Activated CD8-positive, alpha-beta memory T cell treated with anti-CD3 and anti-CD28 coated beads, Interleukin-2, amount 50 U/mL, for 48 hours (primary cell): ENCODE data around the gene TEKT2.
A peak's percentile ranks its signal among the peaks of the same experiment; 100 is the strongest.

ENCODE experiments used
- DNase-seq: peaks from one replicate; pipeline ENCODE4 v3.0.0-alpha.2; 2020

The TEKT2 gene

DNA sequence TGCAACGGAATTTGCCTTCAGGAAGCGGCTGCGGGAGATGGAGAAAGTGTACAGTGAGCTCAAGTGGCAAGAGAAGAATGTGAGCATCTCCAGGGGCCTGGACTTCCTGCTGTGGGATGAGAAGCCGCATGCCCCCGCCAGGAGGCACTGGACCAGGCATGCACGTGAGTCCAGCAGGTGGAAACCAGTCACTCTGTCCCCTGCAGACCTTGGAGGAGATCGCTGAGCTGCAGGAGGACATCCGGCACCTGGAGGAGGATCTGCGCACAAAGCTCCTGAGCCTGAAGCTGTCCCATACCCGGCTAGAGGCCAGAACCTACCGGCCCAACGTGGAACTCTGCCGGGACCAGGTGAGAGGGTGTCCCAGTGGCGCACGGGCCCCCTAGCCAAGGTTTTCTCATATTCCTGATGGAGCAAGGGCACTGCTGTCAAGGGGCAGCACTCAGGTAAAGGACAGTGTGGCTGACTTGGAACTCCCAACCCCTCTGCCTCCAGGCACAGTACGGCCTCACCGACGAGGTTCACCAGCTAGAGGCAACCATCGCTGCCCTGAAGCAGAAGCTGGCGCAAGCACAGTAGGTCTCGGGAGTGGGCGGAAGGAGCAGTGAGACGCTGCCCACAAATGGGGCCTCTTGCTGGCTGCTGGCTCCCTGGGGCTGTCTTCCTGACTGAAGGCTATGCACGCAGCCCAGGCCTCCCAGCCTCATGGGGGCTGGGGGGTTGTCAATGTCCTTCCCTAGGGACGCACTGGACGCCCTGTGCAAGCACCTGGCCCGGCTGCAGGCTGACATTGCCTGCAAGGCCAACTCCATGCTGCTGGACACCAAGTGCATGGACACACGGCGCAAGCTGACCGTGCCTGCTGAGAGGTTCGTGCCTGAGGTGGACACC lies 3.6 kb downstream of the TEKT2 start:
- peak; percentile 54 for DNase-seq

DNA sequence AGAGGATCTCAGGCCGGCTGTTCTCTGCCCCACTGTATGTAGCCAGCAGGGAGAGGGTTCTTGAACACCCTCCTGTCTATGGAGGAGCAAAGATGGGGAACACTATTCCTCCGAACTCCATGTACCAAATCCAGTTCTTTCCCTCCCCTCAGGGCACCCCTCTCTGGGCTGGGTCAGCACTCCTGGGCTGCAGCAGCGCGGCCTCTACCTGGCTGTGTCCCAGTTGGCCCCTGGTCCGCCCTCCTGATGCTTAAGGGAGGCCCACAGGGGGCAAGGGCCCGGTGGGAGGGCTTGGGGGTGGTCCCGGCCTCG lies 4.3 kb downstream of the TEKT2 start:
- DNase-seq = no peak

DNA sequence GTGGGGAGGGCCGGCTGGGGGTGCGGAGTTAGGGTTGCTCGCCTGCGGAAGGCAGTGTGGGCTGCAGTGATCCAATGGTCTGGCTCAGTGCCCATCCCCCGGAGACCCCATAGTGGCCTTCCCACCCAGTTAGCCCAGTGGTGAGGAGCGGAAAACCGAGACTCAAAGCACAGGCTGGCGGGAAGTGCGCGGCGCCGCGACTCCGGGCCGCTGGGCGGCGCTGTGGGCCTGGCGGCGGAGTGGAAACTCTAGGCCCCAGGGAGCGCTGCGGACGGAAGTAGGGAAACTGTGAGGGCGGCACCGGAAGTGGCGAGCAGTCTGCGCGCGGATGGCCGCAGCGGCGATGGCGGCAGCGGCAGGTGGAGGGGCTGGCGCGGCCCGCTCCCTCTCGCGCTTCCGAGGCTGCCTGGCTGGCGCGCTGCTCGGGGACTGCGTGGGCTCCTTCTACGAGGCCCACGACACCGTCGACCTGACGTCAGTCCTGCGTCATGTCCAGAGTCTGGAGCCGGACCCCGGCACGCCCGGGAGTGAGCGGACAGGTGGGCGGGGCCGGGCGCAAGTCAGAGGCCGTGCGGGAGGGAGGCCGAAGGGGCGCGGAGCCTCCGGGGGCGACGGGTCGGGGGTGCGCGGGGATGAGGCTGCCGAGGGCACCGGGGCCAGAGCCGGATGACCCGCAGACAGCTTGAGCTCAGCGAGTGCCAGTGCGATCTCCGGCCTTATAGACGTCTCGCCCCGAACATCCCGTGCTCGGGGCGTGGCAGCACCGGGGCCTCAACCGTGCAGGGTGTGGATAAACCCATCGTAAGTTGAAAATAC lies 4.9 kb downstream of the TEKT2 start, which contains the start of gene ADPRS:
Gene ADPRS (plus strand): TSS at position 316 of the 816 bp plus-strand sequence. CDS start 13 bp downstream, at position 329.
- DNase-seq = peak; percentile 98

DNA sequence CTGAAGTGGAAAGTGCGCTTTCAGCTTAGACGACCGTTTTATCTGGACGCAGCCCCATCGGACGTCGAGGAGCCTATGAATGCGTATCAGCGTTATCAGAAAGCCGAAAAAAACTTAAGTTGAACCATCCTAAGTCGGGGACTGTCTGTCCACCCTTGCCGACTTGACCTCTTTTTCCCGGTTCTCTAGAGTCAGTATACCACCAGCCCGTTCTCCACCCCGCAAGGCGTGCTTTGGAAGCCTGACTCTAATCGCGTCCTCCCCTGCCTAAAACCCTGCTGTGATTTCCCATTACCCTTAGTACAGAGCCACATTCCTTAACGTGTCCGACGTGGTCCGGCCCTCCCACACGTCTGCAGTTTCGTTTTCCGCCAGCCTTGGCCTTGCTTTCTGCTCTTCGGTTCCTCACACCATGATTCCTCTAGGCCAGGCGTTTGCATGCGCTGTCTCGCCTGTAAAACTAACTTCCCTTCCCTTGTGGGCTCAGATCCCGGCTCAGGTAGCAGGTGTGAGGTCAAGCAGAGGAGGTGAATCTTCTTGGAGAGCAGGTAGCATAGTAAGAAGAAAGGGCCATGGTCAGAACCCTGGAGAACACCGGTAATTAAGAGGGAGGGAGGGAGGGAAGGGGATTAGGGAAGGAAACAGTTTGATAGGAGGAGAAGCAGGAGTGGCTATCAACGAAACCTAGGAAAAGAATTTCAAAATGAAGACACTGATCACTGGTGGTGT lies 5.7 kb downstream of the TEKT2 start:
- DNase-seq = peak; percentile 56

DNA sequence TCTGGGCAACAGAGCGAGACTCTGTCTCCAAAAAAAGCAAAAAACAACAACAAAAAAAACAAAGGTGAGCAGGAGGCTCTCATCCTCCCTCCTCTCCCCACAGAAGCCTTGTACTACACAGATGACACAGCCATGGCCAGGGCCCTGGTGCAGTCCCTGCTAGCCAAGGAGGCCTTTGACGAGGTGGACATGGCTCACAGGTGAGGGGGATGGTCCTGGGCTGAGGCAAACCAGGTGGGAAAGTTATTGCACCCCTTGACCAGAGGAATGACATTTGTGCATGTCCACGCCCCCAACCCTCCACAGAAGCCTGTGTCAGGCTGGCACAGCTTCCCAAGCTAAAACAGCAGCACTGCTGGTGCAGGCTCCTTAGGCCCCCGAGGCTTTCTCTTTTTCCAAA lies 7.2 kb downstream of the TEKT2 start:
- peak; percentile 48 for DNase-seq

DNA sequence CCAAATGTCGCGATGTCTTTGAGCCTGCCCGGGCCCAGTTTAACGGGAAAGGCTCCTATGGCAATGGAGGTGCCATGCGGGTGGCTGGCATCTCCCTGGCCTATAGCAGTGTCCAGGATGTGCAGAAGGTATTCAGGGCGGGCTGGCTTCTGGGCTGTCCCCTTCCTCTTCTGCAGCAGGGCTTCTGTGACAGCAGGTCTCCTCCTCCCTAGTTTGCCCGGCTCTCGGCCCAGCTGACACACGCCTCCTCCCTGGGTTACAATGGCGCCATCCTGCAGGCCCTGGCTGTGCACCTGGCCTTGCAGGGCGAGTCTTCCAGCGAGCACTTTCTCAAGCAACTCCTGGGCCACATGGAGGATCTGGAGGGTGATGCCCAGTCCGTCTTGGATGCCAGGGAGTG lies 7.8 kb downstream of the TEKT2 start:
- peak; percentile 42 for DNase-seq

DNA sequence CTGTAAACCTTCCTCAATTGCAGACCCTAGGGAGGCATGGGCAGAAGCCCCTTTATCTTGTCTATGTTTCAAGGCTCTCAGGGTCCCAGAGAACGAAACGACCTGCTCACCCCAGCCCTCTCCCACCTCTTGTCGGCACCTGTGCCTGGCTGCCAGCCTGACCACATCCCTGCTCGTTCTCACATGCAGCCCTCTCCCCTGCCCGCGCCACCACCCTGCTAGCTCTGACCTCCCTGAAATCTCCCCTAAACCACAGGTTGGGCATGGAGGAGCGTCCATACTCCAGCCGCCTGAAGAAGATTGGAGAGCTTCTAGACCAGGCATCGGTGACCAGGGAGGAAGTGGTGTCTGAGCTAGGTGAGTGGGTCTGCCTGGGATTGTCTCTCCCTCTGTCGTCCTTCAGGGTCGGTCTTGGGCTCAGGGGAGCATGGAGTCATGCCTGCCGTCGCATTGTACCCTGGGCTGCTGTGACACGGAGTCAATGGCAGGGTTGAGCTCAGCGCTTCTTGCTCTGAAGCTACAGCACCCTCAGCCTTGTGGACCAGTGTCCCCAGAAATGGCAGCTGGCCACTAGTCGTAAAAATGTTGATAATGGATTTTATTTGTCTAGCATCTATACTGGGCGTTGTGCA lies 8.4 kb downstream of the TEKT2 start:
- peak; percentile 45 for DNase-seq

DNA sequence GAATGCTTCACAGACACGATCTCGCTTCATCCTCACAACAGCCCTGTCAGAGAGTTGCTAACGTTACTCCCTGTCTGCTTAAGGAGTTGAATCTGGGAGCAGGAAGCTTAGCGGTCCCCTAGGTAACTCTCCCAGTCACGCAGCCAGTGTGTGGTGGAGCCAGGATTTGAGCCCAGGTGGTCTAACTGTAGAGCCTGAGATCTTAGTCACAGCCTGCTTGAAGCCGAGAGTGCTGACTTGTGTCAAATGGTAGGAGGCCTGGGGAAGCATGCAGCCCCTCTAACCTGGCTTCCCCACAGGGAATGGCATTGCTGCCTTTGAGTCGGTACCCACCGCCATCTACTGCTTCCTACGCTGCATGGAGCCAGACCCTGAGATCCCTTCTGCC lies 8.9 kb downstream of the TEKT2 start:
- DNase-seq = no peak

DNA sequence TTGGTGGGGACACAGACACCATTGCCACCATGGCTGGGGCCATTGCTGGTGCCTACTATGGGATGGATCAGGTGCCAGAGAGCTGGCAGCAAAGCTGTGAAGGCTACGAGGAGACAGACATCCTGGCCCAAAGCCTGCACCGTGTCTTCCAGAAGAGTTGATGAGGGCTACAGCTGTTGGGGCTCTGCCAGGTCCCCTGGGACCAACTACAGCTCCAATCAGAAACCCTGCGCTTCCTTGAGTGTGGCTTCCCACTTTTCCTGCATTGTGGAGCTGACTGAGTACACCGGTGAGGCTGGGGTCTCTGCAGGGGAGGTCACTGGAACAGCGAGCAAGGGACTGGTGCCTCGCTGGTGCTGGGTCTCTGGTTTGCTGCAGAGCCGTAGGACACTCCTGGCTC lies 9.3 kb downstream of the TEKT2 start:
- DNase-seq = no peak

DNA sequence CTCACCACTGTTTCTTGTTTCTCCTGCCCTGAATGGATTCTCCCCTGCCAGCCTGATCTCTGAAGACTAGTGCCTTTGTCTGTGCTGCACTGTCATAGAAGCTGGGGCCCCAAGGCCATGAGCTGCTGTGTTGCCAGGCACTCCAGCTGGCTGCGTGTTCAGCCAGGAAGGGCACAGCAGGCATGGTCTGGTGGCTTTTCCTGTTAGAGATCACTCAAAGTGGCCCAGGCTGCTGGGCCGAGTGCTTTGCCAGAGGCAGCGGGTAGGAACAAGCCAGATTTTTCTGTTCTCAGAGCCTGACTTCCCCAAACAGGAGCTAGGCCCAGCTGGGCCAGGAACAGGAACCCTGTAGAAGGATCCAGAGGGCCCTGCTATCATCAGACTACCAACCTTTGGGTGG lies 10.0 kb downstream of the TEKT2 start:
- DNase-seq = no peak

DNA sequence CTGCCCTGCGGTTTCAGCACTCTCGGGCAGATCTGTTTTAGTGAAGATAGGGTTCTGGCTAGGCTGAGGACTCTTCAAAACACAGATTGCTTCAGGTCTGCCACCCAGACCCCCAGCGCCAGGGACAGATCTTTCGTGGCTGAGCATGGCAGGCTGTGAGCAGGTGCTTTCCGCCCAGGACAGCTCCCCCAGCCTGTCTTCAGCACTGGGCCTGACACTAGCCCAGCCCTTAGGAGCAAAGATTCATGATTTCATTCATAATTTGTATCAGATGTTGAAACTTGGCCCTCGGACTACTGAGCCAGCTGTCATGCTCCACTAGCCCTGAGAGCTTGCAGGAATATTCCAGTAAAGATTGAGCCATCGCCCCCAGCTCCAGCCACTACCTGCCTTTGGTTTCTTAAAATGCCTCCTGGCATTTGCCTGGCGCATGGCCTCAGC lies 10.7 kb downstream of the TEKT2 start:
- no peak for DNase-seq

DNA sequence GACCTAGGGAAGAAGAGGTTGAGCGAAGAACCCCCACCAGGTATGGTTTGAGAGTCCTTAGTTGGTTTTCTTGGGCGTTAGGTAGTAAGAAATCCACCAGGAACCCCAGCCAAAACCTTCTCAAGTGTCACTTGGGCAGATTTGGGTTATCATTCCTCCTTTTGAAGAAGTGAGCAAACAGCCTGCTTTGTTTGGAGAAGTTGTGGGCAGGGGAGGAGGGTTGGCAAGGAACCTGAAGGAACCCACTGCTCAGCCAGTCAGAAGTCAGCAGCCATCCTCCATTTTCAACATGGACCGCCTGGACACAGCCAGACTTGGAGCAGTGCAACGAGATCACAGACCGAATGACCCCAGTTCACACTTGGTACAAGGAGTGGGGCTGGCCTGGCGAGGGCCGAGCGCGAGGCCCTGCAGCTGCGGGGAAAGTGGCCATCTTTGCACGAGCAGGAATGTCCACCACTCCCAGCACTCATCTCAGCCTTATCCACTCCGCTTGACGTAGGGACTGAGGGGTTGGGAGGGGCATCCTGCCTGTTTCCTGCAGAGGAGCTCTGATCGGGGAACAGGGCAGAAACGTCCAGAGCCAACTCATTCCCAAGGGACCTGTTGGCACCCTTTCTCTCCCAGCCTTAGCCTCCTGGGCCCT lies 12.0 kb downstream of the TEKT2 start:
- no peak for DNase-seq

DNA sequence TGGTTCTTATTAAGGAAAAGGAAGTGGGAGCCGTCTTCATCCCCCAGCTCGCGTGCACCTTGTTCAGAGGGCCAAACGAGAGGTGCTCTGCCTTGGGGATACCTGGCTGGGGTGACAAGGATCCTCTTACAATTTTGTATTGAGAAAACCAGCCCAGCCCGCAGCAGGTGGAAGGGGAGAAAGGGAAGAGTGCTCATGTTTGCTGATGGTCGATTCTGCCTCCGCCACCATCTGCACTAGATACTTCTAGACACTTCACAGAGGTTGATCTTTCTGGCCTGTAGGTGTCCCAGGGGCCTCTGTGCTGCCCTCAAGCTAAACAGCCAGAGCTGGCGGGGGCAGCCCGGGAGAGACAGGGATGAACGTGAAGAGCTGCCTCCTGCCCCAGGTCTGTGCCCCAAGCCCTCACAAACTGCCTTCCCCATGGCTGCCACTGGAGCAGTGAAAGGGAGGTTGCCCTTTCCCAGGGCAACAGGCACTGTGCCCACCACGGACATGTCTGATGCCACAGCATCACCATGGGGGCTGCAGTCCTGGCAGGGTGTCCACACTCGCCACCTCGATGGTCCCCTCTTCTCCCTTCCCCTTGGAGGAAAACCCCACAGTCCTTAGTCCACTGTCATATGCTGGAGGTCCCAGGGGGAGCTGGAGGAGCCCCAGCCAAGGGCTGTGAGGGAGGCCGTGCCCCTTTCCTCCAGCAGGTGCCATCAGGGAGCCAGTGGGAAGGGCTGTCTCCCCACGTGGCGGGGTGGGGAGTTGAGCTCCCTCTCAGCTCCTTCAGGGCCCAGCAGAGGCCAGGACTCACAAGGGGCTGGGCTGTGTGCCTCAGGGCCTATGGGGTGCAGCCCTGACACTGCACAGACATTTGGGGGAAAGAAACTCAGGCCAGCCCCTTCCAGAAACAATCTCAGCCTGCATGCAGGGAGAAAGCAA lies 12.9 kb downstream of the TEKT2 start:
- DNase-seq = no peak

DNA sequence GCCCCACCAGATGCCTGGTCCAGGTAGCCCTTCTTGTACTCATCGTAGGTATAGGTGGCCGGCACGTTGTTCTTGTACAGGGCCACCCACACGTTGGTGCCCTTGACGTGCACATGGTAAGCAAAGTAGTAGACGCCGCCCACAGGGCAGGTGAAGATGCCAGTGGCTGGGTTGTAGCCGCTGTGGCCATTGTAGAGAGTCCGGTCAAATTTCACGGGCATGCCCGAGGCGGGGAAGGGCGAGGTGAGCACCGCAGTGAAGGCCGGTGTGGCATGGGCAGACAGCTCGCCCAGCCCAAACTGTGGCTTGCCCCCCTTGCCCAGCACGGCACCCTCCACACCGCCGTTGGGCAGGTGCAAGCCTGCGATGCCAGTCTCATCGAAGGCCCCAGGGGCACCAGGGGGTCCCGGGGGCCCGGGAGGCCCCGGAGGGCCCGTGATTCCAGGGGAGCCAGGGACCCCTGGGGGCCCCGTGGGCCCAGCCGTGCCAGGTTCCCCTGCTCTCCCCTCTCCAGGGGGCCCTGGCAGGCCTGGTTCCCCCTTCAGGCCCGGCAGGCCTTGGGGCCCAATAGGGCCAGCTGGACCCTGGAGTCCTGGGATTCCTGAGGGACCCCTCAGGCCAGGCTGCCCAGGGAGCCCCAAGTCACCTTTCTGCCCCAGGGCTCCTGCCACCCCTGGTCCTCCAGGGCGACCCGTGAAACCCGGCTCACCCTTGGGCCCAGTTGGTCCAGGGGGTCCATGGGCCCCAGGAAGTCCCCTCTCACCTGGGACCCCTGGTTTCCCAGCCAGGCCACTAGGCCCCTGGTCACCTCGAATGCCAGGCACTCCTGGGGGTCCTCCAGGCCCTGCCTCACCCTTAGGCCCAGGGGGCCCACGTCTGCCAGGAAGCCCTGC lies 14.0 kb downstream of the TEKT2 start:
- DNase-seq = no peak

DNA sequence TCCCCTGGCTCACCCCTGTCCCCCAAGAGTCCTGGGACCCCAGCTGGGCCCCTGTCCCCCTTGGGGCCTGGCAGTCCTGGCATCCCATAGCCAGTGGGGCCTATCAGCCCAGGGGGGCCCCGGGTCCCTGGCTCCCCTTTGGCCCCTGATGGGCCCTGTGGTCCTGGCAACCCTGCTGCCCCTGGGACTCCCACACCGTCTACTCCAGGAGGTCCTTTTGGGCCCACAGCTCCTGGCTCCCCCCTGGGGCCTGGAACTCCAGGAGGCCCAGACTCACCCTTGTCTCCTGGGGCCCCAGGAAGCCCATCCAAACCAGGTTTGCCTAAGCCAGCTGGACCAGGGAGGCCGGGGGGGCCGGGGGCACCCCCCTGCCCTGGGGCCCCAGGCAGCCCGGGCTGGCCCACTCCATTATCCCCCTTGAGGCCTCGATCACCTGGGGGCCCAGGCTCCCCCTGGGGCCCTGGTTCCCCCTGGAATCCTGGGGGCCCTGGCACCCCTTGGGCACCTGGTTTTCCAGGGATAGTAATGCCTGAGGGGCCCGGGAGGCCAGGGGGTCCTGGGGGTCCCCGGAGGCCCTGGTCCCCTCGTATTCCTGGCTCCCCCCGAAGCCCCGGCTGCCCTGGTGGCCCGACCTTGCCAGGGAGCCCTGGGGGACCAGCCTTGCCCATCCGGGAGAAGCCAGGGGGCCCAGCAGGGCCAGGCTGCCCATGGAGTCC lies 14.9 kb downstream of the TEKT2 start:
- DNase-seq = no peak

DNA sequence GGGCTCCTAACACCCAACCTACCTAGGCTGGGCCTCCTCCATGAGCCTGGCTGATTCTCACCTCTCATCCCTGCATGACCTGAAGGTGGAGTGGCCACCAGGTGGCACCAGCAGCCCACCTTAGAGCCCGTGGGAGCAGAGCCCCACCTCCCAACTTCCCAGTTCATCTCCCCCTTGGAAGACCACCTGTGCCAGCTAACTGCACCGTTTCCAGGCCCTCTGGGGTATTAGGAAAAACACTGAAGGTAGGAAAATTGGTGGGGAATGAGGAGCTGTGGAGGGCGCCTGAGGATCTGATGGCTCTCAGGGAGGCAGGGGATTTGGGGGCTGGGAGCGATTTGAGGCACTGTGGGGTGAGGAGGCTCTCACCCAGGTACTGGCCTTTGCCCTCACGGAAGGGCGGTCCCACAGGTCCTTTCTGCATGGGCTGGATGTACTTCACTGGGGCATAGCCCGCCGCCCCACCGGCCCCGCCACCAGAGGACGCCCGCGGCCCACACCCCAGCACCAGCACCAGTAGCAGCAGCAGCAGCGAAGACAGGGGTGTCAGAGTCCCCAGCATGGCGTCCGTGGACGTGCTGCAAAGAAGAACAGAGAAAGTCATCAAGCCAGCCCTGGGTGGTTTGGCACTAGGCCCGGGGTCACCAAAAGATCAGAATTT lies 15.9 kb downstream of the TEKT2 start:
- peak; percentile 90 for DNase-seq

DNA sequence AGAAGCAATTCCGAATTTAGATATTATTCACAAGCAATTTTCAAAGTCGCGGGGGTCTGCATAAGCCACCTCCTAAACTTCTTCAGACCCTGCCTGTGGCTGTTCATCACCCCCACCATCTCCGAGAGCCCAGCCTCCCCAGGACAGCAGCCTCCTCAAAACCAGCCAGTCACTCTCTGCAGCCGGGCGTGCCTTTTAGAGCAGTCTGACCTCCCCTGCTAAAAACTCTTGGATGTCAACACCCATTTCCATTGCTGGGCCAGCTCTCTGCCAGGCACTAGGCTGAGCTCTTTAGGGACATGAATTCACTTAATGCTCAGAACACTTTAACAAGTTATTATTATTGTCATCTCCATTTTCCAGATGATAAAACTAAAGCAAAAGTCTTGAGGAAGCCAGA lies 16.5 kb downstream of the TEKT2 start:
- DNase-seq = no peak

DNA sequence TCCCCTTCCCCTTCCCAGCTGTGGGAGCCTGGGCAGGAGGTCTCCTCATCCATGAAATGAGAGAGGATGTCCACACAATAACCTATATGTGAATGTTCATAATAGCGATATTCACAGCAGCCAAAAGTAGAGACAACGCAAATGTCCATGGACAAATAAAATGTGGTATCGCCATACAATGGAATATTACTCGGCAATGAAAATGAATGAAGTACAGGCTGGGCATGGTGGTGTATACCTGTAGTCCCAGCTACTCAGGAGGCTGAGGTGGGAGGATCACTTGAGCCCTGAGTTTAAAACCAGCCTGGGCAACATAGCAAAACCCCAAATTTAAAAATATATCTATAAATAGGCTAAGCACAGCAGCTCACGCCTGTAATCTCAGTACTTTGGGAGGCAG lies 17.7 kb downstream of the TEKT2 start:
- no peak for DNase-seq

DNA sequence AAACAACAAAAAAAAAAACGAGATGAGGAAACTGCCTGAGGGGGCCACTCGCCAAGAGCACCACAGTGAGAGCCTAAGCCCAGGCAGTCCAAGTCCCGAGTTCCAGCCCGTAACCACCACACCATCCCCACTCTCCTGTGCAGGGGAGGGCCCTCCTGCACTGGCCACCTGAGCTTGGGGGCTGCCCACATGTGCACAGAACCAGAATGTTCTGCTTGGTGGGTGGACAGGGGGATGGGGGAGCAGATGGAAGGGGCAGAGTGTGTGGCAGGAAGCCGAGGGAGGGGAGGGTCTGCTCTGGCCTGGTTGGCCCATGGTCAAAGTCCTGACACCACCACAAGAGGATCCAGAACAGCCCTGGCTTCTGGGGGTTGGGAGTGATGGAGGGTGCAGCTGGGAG lies 22.4 kb downstream of the TEKT2 start:
- no peak for DNase-seq
